ENCODE results near the gene SERPINE3.

SERPINE3 gene

DNA sequence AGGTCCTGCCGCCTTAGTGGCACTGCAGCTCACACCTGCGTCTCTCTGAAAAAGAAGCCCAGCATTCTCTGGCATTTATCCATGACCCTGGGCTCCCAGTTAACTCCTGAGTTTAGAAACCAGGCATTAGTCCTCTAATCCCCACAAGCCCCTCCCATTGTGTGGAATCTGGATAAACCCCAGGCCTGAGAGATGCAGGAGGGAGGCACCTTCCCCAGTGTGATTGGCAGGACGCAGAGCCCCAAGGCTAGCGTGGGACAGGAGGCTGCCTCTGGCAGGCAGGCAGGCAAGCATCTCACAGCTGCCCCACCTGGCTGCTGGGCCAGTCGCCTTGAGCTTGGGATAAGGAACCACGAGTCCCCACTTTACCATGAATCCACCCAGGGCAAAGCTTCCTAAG is 11.0 kb upstream of the SERPINE3 start:
- no peak for DNase-seq (ENCODE audit: low read depth)

DNA sequence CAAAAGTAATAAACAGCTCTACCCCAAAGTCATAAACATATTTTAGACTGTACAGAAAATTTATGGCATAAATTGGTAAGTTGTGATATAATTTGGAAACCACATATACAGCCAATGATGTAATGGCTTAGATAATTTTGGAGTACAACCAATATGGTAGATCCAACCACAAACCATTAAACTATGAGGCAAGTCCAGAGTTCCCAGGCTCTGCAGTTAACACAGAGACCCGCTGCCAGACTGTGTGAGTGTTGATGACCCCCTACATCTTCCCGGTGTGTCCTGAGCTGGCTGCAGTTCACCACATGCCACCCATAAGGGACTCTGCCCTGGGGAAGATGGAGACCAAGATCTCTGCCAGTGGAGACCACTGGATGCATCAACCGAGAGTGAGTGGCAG is 9.9 kb upstream of the SERPINE3 start:
- no peak for DNase-seq (ENCODE audit: low read depth)

DNA sequence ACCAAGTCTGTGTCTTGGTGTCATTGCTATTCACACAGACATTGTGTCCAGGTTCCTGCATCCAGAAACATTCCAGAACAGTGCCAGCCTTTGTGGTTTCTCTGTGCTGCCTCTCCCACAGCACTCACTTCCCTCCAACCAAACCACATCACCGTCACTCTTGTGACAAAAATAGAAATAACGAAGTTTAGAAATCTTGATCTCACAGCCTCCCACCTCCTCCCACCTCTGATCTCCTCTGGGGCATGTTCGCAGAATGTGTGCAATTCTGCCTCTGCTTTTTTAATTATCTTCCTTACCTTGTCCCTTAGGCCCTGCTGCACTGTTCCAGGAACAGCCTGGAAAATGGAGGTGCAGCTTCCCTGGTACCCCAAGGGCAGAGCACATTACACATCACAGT is 8.7 kb upstream of the SERPINE3 start:
- no peak for DNase-seq (ENCODE audit: low read depth)

DNA sequence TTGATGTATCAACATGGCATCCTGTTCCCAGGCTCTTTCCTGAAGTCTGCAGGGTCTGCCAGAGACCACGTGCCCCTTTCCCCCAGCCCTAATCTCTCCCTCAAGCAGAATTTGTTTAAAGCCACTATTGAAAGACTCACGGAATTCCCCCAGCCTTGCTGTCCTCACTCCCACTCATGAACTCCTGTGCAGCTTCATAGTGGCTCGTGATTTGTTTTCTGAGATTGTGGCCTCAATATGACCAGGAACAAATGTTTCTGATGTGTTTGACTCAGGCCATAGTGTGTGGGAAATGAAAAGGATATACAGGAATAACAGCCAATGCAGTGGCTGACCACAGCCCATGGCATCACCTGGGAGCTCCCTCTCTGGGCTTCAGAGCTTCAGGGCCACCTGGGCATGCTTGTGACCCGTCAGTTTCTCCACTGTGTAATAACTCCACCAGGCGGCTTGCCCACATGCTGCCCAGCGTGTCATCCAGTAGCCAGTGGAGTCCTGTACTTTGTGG is 8.1 kb upstream of the SERPINE3 start:
- no peak for DNase-seq (ENCODE audit: low read depth)

DNA sequence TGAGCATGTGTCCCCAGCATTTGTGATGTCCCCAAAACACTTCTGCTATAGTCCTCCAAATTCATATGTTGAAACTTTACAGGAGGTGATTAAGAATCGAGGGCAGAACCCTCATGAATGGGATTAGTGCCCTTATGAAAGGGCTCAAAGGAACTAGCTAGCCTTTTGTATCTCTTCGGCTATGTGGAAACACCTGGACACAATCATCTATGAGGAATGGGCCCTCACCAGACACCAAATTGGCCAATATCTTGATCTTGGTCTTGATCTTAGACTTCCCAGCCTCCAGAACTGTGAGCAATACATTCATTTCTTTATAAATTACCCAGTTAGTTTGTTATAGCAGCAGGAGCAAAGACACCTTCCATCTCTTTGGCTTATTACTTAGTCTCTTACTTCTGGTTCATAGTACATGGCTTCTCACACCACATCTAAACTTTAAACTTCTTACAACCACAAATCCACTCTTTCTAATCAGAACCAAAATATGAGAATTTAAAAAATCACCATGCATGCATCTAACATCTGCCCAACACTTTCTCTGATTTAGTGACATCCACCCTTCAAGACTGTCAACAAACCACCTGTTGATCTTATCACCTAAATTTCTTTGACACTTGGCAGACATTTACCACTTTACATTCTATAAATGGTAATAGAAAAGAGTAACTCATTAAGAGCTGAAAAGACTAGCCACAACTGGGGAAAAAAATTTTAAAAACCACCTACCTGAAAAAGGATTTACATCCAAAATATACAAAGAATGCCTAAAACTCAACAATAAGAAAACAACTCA is 6.7 kb upstream of the SERPINE3 start:
- no peak for DNase-seq (ENCODE audit: low read depth)

DNA sequence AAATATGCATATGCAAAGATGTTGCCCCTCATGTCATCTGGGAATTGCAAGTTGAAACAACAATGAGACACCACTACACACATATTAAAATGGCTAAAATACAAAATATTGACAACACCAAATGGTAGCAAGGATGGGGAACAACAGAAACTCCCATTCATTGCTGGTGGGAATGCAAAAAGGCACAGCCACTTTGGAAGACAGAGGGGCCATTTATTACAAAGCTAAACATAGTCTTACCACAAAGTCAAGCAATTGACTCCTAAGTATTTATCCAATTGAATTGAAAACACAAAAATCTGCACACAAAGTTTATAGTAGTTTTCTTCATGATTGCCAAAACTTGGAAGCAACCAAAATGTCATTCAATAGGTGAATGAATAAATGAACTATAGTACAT is 6.1 kb upstream of the SERPINE3 start:
- no peak for DNase-seq (ENCODE audit: low read depth)

DNA sequence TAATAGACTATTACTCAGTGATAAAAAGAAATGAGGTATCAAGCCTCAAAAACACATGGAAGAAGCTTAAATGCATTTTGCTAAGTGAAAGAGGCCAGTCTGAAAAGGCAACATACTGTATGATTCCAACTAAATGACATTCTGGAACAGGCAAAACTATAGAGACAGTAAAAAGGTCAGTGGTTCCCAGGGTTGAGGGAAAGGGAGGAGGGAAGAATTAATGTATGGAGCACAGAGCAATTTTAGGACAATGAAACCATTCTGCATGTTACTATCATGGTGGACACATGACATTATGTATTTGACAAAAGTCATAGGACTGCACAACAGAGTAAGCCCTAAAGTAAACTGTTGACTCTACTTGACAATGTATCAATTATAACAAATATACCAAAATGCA is 5.7 kb upstream of the SERPINE3 start:
- DNase-seq (ENCODE audit: low read depth): no peak

DNA sequence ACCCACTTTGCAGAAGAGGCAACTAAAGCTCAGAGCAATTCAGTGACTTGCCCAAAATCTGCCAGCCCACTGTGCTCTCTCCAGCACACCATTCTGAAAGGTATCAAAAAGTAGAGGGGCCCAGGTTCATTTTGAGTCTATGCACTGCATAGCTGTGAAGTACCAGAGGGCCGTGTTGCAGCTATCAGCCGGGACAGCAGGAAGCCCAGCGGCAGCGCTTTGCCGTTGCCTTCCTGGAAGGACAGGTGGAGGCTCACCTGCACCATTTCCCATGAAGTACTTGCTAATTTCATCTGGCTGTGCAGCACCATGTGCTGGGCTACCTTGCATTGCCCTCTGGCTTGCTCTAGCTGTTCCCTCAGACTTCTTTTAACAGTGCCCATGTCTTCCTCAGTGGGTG is 2.7 kb upstream of the SERPINE3 start:
- no peak for DNase-seq (ENCODE audit: low read depth)

DNA sequence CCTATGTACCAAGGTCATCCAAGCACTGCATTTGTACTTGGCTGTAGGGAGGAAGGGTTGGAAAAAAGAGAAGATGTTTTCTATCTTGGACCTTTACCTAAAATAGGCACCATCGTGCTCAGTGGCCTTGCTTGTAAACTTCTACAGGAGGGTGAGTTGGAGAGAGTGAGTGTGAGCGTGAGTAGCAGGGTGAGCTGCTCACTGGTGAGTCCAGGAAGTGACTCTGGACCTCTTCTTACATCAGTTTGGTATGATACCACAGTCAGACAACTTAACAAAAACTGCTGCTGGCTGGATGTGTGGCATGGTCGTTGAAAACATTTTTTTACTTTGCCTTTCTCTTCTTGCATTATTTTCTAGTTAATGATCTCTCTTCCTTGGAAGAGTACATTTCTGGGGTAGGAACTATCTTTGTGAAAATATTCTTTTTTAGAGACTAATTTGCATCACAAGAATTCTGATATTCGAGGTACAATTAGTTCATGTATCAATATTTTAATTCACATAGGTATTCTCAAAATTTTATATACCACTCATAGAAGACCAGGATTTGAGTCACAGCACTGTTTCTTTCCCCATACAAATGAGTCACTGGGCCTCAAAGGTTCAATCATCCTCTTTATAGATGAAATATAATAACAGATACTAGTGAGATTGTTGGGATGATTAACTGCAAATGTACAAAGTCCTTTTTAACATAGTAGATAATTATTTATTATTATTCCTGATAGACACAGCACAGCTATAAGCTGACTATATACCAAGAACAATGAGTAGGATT is 651 bp downstream of the SERPINE3 start:
- no peak for DNase-seq (ENCODE audit: low read depth)

DNA sequence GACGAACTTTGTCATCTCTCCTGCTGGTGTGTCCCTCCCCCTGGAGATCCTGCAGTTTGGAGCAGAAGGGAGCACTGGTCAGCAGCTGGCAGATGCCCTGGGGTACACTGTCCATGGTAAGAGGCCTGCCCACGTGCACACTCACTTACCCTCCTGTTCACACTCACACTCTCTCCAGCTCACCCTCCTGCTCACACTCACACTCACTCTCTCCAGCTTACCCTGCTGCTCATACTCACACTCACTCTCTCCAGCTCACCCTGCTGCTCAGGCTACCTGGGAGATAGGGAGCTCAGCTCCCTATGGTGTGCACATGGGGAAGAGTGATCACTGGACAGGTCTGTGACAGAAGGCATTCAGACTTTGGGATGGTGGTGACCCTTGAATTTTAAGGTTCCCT is 1.7 kb downstream of the SERPINE3 start:
- DNase-seq (ENCODE audit: low read depth): no peak

DNA sequence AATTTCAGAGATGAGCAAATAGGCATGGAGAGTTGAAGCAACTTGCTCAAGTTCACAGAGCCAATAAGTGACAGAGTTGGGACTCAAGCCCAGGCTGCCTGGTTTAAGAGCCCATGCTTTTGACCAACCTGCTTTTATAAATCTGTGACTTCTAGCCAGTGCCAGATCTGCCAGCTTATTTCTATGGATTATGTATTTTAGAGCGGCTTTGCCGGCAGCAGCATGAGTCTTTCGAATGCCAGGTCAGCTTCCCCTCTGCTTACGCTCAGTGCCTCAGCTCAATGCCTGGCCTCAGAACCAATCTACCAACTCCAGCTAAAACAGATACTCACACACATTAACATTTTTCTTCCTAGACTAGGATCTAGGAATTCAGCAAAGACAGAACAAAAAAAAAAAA is 2.3 kb downstream of the SERPINE3 start:
- DNase-seq (ENCODE audit: low read depth): no peak

DNA sequence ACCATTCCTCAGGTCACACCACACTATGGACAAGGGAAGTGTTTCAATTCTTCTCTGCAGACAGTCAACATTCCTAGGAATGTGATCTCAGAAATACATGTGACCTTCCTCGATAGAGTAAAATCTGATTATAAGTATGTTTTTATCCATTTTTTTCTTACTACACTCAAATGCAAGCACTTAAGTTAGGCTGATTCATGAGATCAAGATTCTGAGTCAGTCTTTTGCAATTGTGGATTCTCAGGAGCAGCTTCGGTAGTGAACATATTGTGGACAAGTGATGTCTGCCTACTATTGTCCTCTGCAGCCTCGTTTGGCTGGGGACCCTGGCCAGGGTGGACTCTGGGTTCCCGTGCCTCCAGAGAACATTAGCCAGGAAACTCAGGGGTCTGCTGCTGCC is 3.2 kb downstream of the SERPINE3 start:
- no peak for DNase-seq (ENCODE audit: low read depth)

DNA sequence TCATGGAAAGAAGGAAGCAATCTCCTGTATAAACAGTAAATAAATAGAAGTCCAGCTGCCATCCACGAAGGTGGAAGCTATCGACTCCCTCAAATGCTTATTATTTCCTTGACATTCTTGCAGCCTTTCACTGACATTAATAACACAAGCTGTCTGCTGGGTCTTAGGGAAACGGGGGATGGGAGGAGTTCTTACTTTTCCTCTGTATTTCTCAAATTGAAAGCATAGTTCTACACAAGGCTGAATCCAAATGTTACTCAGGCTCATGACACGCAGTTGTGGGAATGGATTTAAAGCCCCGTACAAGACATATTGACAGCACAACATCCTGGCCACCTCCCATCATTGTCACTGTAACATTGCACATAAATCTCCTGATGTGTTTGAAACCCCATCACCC is 4.0 kb downstream of the SERPINE3 start:
- no peak for DNase-seq (ENCODE audit: low read depth)

DNA sequence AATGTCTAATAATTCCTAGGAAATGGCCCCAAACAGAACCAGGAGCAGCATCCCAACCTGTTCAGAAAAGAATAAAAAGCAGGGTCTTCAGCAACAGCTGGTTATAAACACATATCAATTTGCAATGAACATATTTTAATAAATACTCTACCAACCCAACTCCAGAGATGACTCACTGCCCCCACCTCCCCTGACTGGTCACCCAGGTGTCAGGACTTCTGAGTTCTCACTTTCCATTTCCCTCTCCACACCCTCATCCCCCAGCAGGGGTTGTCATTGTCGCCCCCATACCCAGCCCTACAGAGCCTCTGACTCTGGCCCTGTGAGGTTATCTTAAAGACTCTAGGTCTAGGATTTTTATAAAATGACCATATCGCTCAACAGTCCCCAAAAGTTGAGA is 6.9 kb downstream of the SERPINE3 start:
- DNase-seq (ENCODE audit: low read depth): no peak

DNA sequence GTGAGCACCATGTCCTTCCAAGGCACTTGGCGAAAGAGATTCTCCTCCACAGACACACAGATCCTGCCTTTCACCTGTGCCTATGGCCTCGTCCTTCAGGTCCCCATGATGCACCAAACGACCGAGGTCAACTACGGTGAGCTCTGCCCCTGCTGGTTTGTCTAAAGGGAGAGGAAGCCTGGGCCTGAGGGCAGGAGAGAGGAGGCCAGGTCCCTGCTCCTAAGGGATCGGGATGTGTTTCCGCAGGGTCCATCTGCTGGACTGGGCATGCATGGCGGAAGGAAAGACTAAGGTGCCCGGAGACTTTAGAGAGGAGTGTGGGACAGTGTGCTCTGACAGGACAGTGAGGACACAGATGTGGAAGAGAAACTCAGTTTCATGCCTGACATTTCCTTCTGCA is 7.6 kb downstream of the SERPINE3 start:
- DNase-seq (ENCODE audit: low read depth): no peak

DNA sequence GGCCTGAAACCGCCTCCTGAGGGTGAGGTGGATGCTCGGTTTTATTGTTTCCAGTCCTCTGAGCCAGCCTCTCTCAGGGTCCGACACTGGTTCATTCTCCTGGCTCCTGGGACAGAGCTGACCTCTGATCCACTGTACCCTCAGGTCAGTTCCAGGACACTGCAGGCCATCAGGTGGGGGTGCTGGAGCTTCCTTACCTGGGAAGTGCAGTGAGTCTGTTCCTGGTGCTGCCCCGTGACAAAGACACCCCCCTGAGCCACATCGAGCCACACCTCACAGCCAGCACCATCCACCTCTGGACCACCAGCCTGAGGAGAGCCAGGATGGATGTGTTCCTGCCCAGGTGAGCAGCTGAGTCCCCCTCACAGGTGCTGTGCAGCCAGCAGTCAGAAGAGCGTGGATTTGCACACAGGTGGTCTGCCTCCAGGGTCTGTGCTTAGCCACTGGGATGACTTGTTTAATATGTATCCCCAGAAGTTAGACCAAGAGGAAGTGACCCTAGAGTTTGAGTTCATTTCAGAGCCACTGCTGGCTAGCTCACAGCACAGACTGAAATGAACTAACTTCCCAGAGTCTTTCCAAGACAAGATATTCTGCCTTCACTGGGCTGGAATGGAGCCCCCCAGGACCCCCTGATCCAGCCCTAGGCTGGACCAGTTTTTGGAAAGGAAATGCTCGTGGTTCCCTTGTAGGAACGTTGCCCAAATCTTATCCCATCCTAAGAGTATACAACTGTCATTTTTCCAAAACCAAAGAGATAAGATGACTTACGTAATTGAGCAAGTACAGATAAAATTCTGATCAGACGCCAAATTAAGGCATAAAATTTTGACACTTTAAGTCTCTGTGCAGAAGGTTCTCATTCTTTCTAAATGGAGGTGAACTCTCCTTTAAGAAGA is 8.8 kb downstream of the SERPINE3 start:
- DNase-seq (ENCODE audit: low read depth): no peak

DNA sequence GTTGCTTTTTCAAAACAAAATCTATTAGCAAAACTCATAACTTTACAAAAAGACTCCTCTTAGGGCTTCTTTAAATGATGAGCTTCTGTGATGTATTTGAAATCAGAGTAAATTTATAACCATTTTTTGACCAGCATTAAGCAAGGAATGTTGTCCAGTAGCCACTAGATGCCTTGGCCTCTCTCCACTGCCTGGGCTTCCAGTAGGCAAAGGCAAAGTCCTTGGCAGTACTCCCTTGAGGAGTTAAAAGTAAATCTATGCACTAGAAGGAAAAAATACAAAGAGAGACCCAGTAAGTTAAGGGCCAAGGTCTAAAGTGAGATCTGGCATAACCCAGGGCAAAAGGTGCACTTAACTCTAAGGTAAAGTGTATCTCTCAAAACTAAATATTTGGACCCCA is 9.5 kb downstream of the SERPINE3 start:
- DNase-seq (ENCODE audit: low read depth): no peak

DNA sequence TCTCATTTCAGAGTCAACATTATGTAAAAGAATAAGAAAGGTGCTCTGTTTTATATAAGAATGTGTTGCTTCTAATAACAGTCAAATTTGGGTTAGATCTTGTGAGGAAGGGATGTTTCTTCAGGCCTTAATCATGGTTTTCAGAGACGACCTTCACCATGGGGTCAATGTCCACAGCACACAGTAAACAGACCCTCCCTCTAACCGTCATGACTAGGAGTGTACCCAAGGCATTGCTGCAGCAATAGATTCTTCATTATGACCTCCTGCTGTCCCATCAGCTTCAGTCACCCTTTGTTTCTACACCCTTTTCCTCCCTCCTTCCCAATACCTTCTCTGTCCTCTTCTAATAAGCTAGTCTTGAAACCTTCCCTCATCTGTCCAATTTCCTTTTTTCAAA is 15.7 kb downstream of the SERPINE3 start:
- DNase-seq (ENCODE audit: low read depth): no peak

DNA sequence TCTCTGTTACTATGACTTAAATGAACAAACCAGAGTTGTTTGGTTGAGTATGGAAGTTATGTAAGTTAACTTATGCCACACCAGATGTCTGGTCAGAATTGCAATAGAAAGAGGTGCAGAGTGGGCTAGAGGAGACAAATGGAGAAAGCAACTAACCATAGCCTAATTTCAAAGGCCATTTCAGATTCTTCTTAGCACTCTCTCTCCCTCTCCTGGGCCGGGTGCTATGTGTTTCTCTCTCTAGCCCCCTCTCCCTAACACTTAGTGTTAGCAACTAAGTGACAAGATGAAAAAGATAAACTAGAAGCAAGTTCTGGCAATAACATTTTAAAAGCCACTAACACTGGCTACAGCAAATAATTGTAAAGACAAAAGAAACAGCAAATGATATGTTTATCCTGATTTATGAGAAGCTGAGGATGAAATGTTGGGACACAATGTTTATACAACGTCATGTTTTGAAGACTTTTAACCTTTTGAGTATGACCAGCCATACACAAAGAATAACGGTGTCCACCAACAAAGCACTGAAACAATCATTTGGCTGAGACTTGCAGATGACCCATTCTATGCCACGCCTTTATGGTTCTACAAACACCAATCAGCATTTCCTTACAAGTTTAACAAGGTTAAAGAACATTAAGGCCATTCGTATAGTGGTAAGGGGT is 18.6 kb downstream of the SERPINE3 start:
- no peak for DNase-seq (ENCODE audit: low read depth)

DNA sequence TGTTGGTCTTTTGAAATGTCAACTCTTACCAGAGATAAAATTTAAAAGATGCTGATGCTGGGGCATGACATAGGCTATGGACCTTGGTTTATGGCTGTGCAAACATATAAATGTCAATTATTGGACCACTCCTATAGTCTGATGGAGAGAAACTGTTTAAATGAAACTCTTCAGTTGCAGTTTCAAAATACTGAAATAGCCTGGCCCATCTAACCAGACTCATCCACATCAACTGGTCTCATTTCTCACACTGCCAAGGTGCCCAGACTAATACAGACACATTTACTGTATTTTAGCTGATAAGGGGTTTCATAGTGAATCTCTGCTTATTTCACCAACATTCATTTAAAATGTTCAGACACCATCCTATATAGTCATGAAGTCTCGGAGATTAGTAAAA is 19.9 kb downstream of the SERPINE3 start:
- DNase-seq (ENCODE audit: low read depth): no peak

DNA sequence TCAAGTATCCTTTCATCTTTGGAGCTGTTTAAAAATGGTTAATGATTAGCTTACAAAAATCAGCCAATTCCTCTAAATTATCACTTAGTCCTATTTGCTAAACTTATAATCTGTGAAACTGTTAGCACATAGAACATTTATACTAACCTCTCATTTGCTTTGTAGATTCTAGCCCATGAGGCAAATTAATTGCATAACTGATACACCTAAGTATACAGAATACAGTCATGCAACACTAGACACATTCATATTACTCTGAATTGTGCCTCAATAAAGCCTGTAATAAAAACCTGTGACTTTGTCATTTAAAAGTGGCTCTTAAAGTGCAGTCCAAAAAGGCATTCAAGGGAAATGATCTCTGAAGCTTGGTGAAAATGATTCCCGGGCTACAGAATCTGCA is 21.0 kb downstream of the SERPINE3 start:
- DNase-seq (ENCODE audit: low read depth): no peak

DNA sequence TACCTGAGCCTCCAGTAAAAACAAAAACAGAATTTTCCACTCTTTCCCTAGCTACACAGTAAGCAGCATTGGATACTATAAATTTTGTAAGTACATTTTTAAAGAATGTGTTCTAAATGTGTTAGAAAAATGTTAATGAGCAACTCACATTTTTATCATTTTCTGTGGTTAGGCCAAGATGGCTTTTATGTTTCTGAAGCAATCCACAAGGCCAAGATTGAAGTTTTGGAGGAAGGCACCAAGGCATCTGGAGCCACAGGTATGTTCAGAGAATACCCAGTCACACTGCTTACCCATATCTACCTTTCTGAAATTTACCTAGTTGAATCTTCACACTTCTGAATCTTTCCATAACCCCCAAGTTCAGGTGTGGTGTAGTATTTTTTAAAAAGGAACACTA is 21.6 kb downstream of the SERPINE3 start:
- DNase-seq (ENCODE audit: low read depth): no peak

Measured in fibroblast of the conjunctiva (primary cell).